MM.1S (cell line): ENCODE measurements around the gene AP2A2.

Experiments used
- DNase-seq: peaks from one replicate; pipeline ENCODE4 v3.0.0-alpha.2; 2015
- H2AFZ ChIP-seq: fragments of 300-600 bp; sonication (generic); 2 replicates; pipeline ENCODE4 v1.6.0; 2016; ENCODE audit warnings: antibody characterized with exemption, low read length
- H3F3A ChIP-seq: fragments of 300-600 bp; sonication (generic); 2 replicates; pipeline ENCODE4 v1.6.1; 2016; ENCODE audit warnings: mild to moderate bottlenecking, antibody characterized with exemption, low read length, moderate library complexity, mixed read lengths; ENCODE audit not compliant: insufficient read depth
- H3K27ac ChIP-seq: fragments of 300-600 bp; sonication (generic); 2 replicates; pipeline ENCODE4 v1.5.1; 2016; ENCODE audit warnings: mild to moderate bottlenecking, low read length
- H3K27me3 ChIP-seq: fragments of 300-600 bp; sonication (generic); replicated peaks from 2 replicates; pipeline ENCODE4 v1.6.0; 2016; ENCODE audit warnings: low read length; ENCODE audit not compliant: insufficient read depth
- H3K36me3 ChIP-seq: fragments of 300-600 bp; sonication (generic); replicated peaks from 2 replicates; pipeline ENCODE4 v1.6.1; 2016; ENCODE audit warnings: mild to moderate bottlenecking, low read length, mixed read lengths; ENCODE audit not compliant: insufficient read depth
- H3K4me1 ChIP-seq: fragments of 300-600 bp; sonication (generic); 2 replicates; pipeline ENCODE4 v1.6.1; 2016; ENCODE audit warnings: low read length, mixed read lengths
- H3K4me2 ChIP-seq: fragments of 300-600 bp; sonication (generic); 2 replicates; pipeline ENCODE4 v1.6.0; 2016; ENCODE audit warnings: low read depth, low read length
- H3K4me3 ChIP-seq: fragments of 300-600 bp; sonication (generic); 2 replicates; pipeline ENCODE4 v1.5.1; 2016; ENCODE audit warnings: low read length, mixed read lengths
- H3K79me2 ChIP-seq: fragments of 300-600 bp; sonication (generic); 2 replicates; pipeline ENCODE4 v1.6.1; 2016; ENCODE audit warnings: mixed run types, low read length, mixed read lengths
- H3K9ac ChIP-seq: fragments of 300-600 bp; sonication (generic); 2 replicates; pipeline ENCODE4 v1.6.1; 2016; ENCODE audit warnings: low read length, mixed read lengths
- H3K9me2 ChIP-seq: fragments of 300-600 bp; sonication (generic); replicated peaks from 2 replicates; pipeline ENCODE4 v1.6.1; 2016; ENCODE audit warnings: mild to moderate bottlenecking, low read length, mixed read lengths; ENCODE audit not compliant: insufficient read depth
- H3K9me3 ChIP-seq: fragments of 300-600 bp; sonication (generic); replicated peaks from 2 replicates; pipeline ENCODE4 v1.6.1; 2016; ENCODE audit warnings: mild to moderate bottlenecking, low read length, mixed read lengths; ENCODE audit not compliant: insufficient read depth
- H4K20me1 ChIP-seq: fragments of 300-600 bp; sonication (generic); 2 replicates; pipeline ENCODE4 v1.6.1; 2016; ENCODE audit warnings: mild to moderate bottlenecking, low read length, moderate library complexity, mixed read lengths; ENCODE audit not compliant: insufficient read depth
- CTCF ChIP-seq: fragments of 300-600 bp; sonication (generic); IDR thresholded peaks from 2 replicates; pipeline ENCODE4 v1.5.1; 2016; ENCODE audit warnings: antibody characterized with exemption, low read length, mixed read lengths
- EZH2 ChIP-seq: fragments of 300-600 bp; sonication (generic); optimal IDR thresholded peaks from 2 replicates; pipeline ENCODE3; 2017; ENCODE audit warnings: low read depth, mild to moderate bottlenecking, antibody characterized with exemption, low read length, mixed read lengths
- EZH2phosphoT487 ChIP-seq: fragments of 300-600 bp; sonication (generic); IDR thresholded peaks from 2 replicates; pipeline ENCODE4 v1.6.1; 2018; ENCODE audit warnings: antibody characterized with exemption, low read length

The AP2A2 gene

GRCh38 chr11:925158-925495 lies 543 bp upstream of the AP2A2 start:
- peak overlapping the region; percentile 43; the same call in 1 of the 2 replicates for H3K4me2 ChIP-seq
- H3K9ac ChIP-seq = no peak overlapping the region; the same call in 1 of the 2 replicates
- H3K4me1 ChIP-seq = peaks cover 26% of the 10 kb centered on the region
- no peak for TF ChIP-seq EZH2phosphoT487
- no peak for TF ChIP-seq EZH2
- no peak for TF ChIP-seq CTCF
- H3K36me3 ChIP-seq = no peaks in the 10 kb centered on the region
- no peaks in the 10 kb centered on the region for H3K27me3 ChIP-seq
- H4K20me1 ChIP-seq = no peaks in the 10 kb centered on the region; the same call in 1 of the 2 replicates
- H3K79me2 ChIP-seq = peaks cover 34% of the 10 kb centered on the region
- no peaks in the 10 kb centered on the region for H3K9me2 ChIP-seq
- peaks cover 27% of the 10 kb centered on the region for H3F3A ChIP-seq
- H2AFZ ChIP-seq = no peak overlapping the region
- no peaks in the 10 kb centered on the region for H3K9me3 ChIP-seq
- H3K4me3 ChIP-seq = peak overlapping the region; percentile 54; the same call in 1 of the 2 replicates
- H3K27ac ChIP-seq = no peak overlapping the region
- no peak for DNase-seq

- Histone ChIP-seq H3K79me2 (peaks cover 47% of the 10 kb centered on the region), H3K4me3 (peak overlapping the region; percentile 75), H3K9ac (peak overlapping the region; percentile 50), H3K4me1 (peaks cover 26% of the 10 kb centered on the region), H3K27ac (peak overlapping the region; percentile 15; the same call in 1 of the 2 replicates), H3K27me3 (no peaks in the 10 kb centered on the region), H3K36me3 (no peaks in the 10 kb centered on the region), H2AFZ (no peak overlapping the region), H3K9me2 (no peaks in the 10 kb centered on the region), H3K9me3 (no peaks in the 10 kb centered on the region), H4K20me1 (peaks cover 3% of the 10 kb centered on the region; the same call in 1 of the 2 replicates), H3K4me2 (peak overlapping the region; percentile 89), H3F3A (peaks cover 27% of the 10 kb centered on the region)
- no peak for TF ChIP-seq CTCF
- TF ChIP-seq EZH2phosphoT487 = no peak
- no peak for TF ChIP-seq EZH2
- DNase-seq = no peak
Measured at GRCh38 chr11:926341-926916, 759 bp downstream of the AP2A2 start.

- Histone ChIP-seq H3K4me3 (peak overlapping the region; percentile 75), H3K27ac (peak overlapping the region; percentile 66; the same call in 1 of the 2 replicates), H3K36me3 (no peaks in the 10 kb centered on the region), H3K79me2 (peaks cover 62% of the 10 kb centered on the region), H4K20me1 (peaks cover 3% of the 10 kb centered on the region; the same call in 1 of the 2 replicates), H2AFZ (no peak overlapping the region), H3K4me1 (peaks cover 26% of the 10 kb centered on the region), H3K27me3 (no peaks in the 10 kb centered on the region), H3K4me2 (peak overlapping the region; percentile 89), H3K9me3 (no peaks in the 10 kb centered on the region), H3K9me2 (no peaks in the 10 kb centered on the region), H3F3A (peaks cover 27% of the 10 kb centered on the region), H3K9ac (no peak overlapping the region)
- peak; percentile 86 for DNase-seq
- no peak for TF ChIP-seq CTCF
- TF ChIP-seq EZH2 = no peak
- TF ChIP-seq EZH2phosphoT487 = no peak
Measured at GRCh38 chr11:927871-928270, 2.2 kb downstream of the AP2A2 start.
